OCI-LY3 (cell line): ENCODE results near the gene CHID1.

Experiments used
- EZH2phosphoT487 ChIP-seq: fragments of 200-600 bp; shearing (Covaris generic); IDR thresholded peaks from 2 replicates; pipeline ENCODE4 v1.6.1; 2018; ENCODE audit warnings: antibody characterized with exemption, mixed run types, low read depth
- TF ChIP-seq, protein P1 (sequence below): fragments of 200-600, 300-600 bp; sonication (generic); IDR thresholded peaks from 2 replicates; pipeline ENCODE4 v1.5.1; 2014; ENCODE audit warnings: antibody characterized with exemption, low read length, low read depth

DNA sequence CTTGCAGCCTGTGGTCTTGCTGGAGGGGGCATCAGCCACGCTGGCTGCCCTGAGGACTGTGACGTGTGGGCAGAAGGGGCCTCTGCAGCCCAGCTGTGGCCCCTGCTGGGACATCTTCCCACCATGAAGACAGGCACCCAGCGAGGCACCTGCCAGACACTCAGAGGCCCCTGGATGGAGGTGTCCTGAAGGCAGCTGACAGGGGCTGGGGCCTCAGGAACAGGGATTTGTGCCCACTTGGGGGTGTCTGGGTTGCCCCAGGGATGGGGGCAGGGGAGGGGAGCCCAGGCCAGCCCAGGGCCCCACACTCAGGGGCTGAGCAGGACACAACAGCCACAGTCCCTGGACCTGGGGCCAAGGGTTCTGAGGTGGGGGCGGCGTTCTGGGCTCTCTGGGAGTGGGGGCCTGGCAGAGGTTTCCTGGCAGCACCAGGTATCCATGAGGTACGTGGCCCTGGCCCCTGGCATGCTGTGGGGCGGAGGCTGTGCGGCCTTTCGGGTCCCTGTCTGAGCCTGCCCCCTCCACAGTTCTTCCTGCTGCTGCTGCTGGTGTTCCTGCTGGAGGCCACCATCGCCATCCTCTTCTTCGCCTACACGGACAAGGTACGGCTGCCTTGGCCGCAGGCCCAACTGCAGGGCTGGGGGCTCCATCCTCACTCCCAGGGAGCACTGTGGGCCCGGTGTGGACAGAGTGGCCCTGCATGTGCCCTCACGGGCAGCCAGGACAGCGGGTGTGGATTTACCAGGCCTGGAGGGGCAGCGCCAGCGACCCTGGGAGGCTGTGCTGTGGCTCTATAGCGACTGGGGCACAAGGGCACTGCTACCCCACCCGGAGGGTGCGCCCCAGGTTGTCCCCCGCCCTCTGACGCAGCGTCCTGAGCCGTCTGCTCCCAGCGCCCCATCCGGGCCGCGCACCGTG lies 46.4 kb downstream of the CHID1 start:
- TF ChIP-seq, protein P1, sequence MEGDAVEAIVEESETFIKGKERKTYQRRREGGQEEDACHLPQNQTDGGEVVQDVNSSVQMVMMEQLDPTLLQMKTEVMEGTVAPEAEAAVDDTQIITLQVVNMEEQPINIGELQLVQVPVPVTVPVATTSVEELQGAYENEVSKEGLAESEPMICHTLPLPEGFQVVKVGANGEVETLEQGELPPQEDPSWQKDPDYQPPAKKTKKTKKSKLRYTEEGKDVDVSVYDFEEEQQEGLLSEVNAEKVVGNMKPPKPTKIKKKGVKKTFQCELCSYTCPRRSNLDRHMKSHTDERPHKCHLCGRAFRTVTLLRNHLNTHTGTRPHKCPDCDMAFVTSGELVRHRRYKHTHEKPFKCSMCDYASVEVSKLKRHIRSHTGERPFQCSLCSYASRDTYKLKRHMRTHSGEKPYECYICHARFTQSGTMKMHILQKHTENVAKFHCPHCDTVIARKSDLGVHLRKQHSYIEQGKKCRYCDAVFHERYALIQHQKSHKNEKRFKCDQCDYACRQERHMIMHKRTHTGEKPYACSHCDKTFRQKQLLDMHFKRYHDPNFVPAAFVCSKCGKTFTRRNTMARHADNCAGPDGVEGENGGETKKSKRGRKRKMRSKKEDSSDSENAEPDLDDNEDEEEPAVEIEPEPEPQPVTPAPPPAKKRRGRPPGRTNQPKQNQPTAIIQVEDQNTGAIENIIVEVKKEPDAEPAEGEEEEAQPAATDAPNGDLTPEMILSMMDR = no peak
- TF ChIP-seq EZH2phosphoT487 = no peak
